Right lobe of liver (tissue), 6 donors: ENCODE results near the gene HOXB3. TPM values are rescaled to one million over a fixed set of nuclear protein-coding genes. Genes with fewer than 3 reads are reported as not detected.

Experiments used
- ATAC-seq, 4 donors: fragments of 200-7000 bp; cut with Tn5 transposase; one replicate each; pipeline ENCODE4 v1.9.1; 2020; ENCODE audit warnings: mild to moderate bottlenecking in 4 of 4, moderate library complexity in 4 of 4
- DNase-seq, 3 donors: peaks; one replicate each; pipeline ENCODE4 v3.0.0-alpha.2; 2020
- H3K27ac ChIP-seq, 3 donors: fragments of 200-600 bp; one replicate each; pipeline ENCODE4 v1.8.0; 2022
- H3K27me3 ChIP-seq, 2 donors: fragments of 200-600 bp; one replicate each; pipeline ENCODE4 v1.8.0; 2022
- H3K36me3 ChIP-seq, 4 donors: fragments of 200-600 bp; sonication (generic) in 1 of 4; one replicate each; pipeline versions ENCODE4 v1.5.1 to v1.8.0; 2017 to 2022; ENCODE audit warnings: control low read depth in 1 of 4
- H3K4me1 ChIP-seq, 4 donors: fragments of 200-600 bp; sonication (generic) in 1 of 4; one replicate each; pipeline versions ENCODE4 v1.5.1 to v1.8.0; 2017 to 2022; ENCODE audit warnings: control low read depth in 1 of 4
- H3K4me3 ChIP-seq, 3 donors: fragments of 200-600 bp; one replicate each; pipeline ENCODE4 v1.8.0; 2022
- H3K9me3 ChIP-seq, 4 donors: fragments of 200-600 bp; sonication (generic) in 1 of 4; one replicate each; pipeline versions ENCODE4 v1.5.1 to v1.8.0; 2017 to 2022; ENCODE audit warnings: control low read depth in 1 of 4
- CTCF ChIP-seq, 4 donors: fragments of 200-600 bp in 3 of 4; fragments of 450-650 bp in 1 of 4; IDR thresholded peaks; one replicate each; pipeline versions ENCODE4 v1.5.1 to v1.8.0; 2016 to 2022; ENCODE audit warnings: antibody characterized with exemption in 4 of 4, mild to moderate bottlenecking in 2 of 4
- POLR2A ChIP-seq: fragments of 450-650 bp; IDR thresholded peaks from one replicate; pipeline ENCODE4 v1.6.1; 2017; ENCODE audit warnings: antibody characterized with exemption, mild to moderate bottlenecking
- WGBS: methylation state at CpG from one replicate; pipeline ENCODE4 v1.1.6; 2018; ENCODE audit warnings: low coverage, low lambda C conversion rate; ENCODE audit not compliant: insufficient coverage; ENCODE audit errors: missing lambda C conversion rate; 5-methylcytosine and 5-hydroxymethylcytosine counted together
- intact Hi-C, 2 donors: fragments of 100-400 bp; cut with DNase I; formaldehyde crosslinking; loops; one replicate each; pipeline versions ENCODE4 v1.11.2 to v1.14.1; 2022
- total RNA-seq, 6 experiments: library from RNA; depleted of rRNA in 2 of 6; stranded (reverse); fragments of >200 nt in 2 of 6; fragmentation: NEBNext Ultra II Directional in 3 of 6; extraction: Animal tissue kit (Norgen Biotek cat#: 25700) in 3 of 6; gene quantifications; one replicate each; pipeline versions ENCODE4 v1.1.0 to v1.2.4, GENCODE V29; 2016 to 2023
- donor health status: DM: no; HTN: yes; CAD: no.
- donor health status: DM: no; HTN: no; CAD: no.
- donor health status: DM: no; HTN: no; CAD: no.
- donor health status: DM: no; HTN: yes; CAD: no.
- donor health status: DM: no; HTN: yes; CAD: no.

The HOXB3 gene
- total RNA-seq, 6 experiments from 2014 or later = 0.99 to 3.2 (median 2.6) TPM

- no peaks in the 10 kb centered on the region for H3K9me3 ChIP-seq
- H3K36me3 ChIP-seq = no peaks in the 10 kb centered on the region
- no peak overlapping the region for H3K4me3 ChIP-seq
- 6% methylated on average over 28 of the region's 36 CpGs for WGBS
- ATAC-seq = peak in 3 of 4 donors; percentile 18 to 48 (median 36)
- H3K27me3 ChIP-seq = peaks cover 0 to 6% of the 10 kb centered on the region in 2 donors
- H3K27ac ChIP-seq = peak overlapping the region in 2 of 3 donors; percentile 16 to 27
- DNase-seq = no peak
- intact Hi-C loops = no loop called here
- TF ChIP-seq CTCF (IDR thresholded peaks at IDR 0.05) = no peak
- TF ChIP-seq POLR2A = no peak
- no peaks in the 10 kb centered on the region for H3K4me1 ChIP-seq
These were observed 34.5 kb downstream of the HOXB3 start for GRCh38 chr17:48555258-48556228.

- H3K36me3 ChIP-seq = no peaks in the 10 kb centered on the region
These were observed 35.4 kb downstream of the HOXB3 start for GRCh38 chr17:48554412-48555257.

DNA sequence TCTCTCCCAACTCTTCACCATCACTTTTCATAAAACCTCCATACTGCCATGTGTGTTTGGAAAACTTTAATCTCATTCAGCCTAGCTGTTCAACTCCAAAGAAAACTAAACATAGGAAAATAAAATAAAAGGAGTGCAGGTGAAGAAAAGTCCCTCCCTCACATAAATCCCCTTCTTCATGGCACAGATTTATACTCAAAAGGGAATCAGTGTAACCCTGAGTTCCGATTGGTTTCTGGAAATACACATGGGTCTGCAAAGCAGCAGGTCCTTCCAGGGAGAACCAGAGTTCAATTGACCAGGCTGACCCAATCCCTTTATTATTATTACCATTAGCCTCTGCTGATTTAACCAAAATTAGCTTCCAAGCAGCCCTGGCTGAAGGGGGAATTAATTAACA, 36.2 kb downstream of the HOXB3 start:
- intact Hi-C loops = no loop called here
- WGBS = 15% methylated on average over 1 of the region's 1 CpG
- DNase-seq = no peak
- Histone ChIP-seq H3K4me1 (no peaks in the 10 kb centered on the region), H3K27me3 (no peaks in the 10 kb centered on the region), H3K27ac (peak overlapping the region in 1 of 3 donors; percentile 6), H3K4me3 (no peak overlapping the region), H3K36me3 (no peaks in the 10 kb centered on the region), H3K9me3 (no peaks in the 10 kb centered on the region)
- TF ChIP-seq CTCF (IDR thresholded peaks at IDR 0.05) (no peak), POLR2A (no peak)
- ATAC-seq = no peak

More at GRCh38 chr17:48554412-48555257, 35.4 kb downstream of the HOXB3 start:
- WGBS = 32% methylated on average over 39 of the region's 44 CpGs
- TF ChIP-seq POLR2A (no peak), CTCF (IDR thresholded peaks at IDR 0.05) (no peak)
- Histone ChIP-seq H3K9me3 (no peaks in the 10 kb centered on the region), H3K27me3 (peaks cover 0 to 4% of the 10 kb centered on the region in 2 donors), H3K4me1 (no peaks in the 10 kb centered on the region), H3K27ac (peak overlapping the region in 2 of 3 donors; percentile 27 to 28), H3K4me3 (no peak overlapping the region)
- DNase-seq (no peak), ATAC-seq (no peak)
- intact Hi-C loops = no loop called here

DNA sequence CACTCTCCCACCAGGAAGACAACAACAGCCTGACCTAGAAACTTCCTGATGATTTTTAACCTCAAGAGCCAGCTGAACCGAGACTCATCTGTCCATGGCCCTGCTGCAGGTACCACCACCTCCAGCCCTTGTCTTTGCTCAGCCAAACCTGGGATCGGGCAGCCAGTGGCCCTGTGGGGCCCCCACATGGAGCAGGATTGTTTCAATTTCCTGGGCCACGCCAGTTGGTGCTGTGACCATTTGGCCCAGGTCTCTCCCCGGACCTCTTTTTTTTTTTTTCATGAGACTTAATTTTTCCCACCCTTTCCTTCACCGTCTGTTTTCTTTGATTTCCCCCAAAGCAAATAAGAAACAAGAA, 36.9 kb downstream of the HOXB3 start:
- WGBS = 17% methylated on average over 4 of the region's 5 CpGs
- no peak overlapping the region for H3K4me3 ChIP-seq
- H3K27me3 ChIP-seq = no peaks in the 10 kb centered on the region
- H3K9me3 ChIP-seq = no peaks in the 10 kb centered on the region
- no peaks in the 10 kb centered on the region for H3K36me3 ChIP-seq
- TF ChIP-seq CTCF (IDR thresholded peaks at IDR 0.05) (no peak), POLR2A (no peak)
- intact Hi-C loops = no loop called here
- no peaks in the 10 kb centered on the region for H3K4me1 ChIP-seq
- ATAC-seq (no peak), DNase-seq (no peak)
- H3K27ac ChIP-seq = peak overlapping the region in 1 of 3 donors; percentile 24
